NCI-H526 treated with DMSO at 0.1 percent for 48 hours (cell line): ENCODE data around the gene GOLGA8A.
A peak's percentile ranks its signal among the peaks of the same experiment; 100 is the strongest.
"Not testable (repeated sequence)": the region's sequence is repeated elsewhere in the genome, so short reads cannot be mapped to it uniquely, and the experiment has no call there.

Experiments
- DNase-seq: peaks from one replicate; lab custom pipeline; 2025; lab: John Stamatoyannopoulos, UW

The GOLGA8A gene

GRCh38 chr15:34437687-34438086 is at the start of gene GOLGA8A:
Gene GOLGA8A, minus strand, starts transcription at chr15:34437808. Its CDS starts 48,117 bp downstream, at chr15:34389691.
- peak; percentile 76 for DNase-seq

- DNase-seq = no peak
Observed at GRCh38 chr15:34483644-34484043, 46.0 kb upstream of the GOLGA8A start.

- DNase-seq = no peak
Observed at GRCh38 chr15:34481370-34481769, 43.8 kb upstream of the GOLGA8A start.

- no peak for DNase-seq
Observed at GRCh38 chr15:34473840-34474239, 36.2 kb upstream of the GOLGA8A start.

- no peak for DNase-seq
Observed at GRCh38 chr15:34472947-34473346, 35.3 kb upstream of the GOLGA8A start.

GRCh38 chr15:34470892-34471291 is 33.3 kb upstream of the GOLGA8A start:
- DNase-seq = no peak

- DNase-seq = no peak
Observed at GRCh38 chr15:34470091-34470490, 32.5 kb upstream of the GOLGA8A start.

GRCh38 chr15:34461730-34462129 is 24.1 kb upstream of the GOLGA8A start:
- no peak for DNase-seq

GRCh38 chr15:34460451-34460850 is 22.8 kb upstream of the GOLGA8A start:
- DNase-seq = no peak

GRCh38 chr15:34456658-34457057 is 19.1 kb upstream of the GOLGA8A start:
- no peak for DNase-seq

- DNase-seq = no peak
Observed at GRCh38 chr15:34442891-34443290, 5.3 kb upstream of the GOLGA8A start.

- no peak for DNase-seq
Observed at GRCh38 chr15:34439878-34440277, 2.3 kb upstream of the GOLGA8A start.

- no peak for DNase-seq
Observed at GRCh38 chr15:34436956-34437442, 609 bp downstream of the GOLGA8A start.

- no peak for DNase-seq
Observed at GRCh38 chr15:34436126-34436955, 1.3 kb downstream of the GOLGA8A start.

- DNase-seq = no peak
Observed at GRCh38 chr15:34435658-34436057, 1.9 kb downstream of the GOLGA8A start.

- no peak for DNase-seq
Observed at GRCh38 chr15:34434627-34435305, 2.8 kb downstream of the GOLGA8A start.

- not testable (repeated sequence) for DNase-seq
Observed at GRCh38 chr15:34433956-34434626, 3.5 kb downstream of the GOLGA8A start.

- not testable (repeated sequence) for DNase-seq
Observed at GRCh38 chr15:34430642-34431041, 7.0 kb downstream of the GOLGA8A start.

- DNase-seq = not testable (repeated sequence)
Observed at GRCh38 chr15:34423425-34424090, 14.1 kb downstream of the GOLGA8A start.

GRCh38 chr15:34420953-34421352 is 16.7 kb downstream of the GOLGA8A start:
- not testable (repeated sequence) for DNase-seq

- DNase-seq = not testable (repeated sequence)
Observed at GRCh38 chr15:34418435-34418834, 19.2 kb downstream of the GOLGA8A start.

GRCh38 chr15:34409511-34409910 is 28.1 kb downstream of the GOLGA8A start:
- DNase-seq = not testable (repeated sequence)
